ENCODE data around the gene GRID2.
"Not testable (repeated sequence)": the region's sequence is repeated elsewhere in the genome, so short reads cannot be mapped to it uniquely, and the experiment has no call there.

The GRID2 gene

DNA sequence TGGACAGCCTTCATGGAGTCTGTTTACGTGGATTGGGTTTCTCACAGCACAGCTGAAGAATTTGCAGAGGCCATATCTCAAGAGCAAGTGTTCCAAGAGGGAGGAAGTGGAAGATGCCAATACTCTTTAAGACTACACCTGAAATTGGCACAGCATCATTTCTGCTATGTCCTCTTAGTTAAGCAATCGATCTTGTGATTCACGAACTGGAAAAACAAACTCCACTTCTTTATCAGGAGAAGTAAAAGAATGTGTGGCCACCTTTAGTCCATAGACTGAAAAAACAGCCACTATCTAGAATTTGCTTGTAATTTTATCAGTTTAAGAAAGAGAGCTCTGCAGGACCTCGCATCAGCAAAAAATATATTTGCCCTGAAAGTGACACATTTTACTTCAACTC lies 1051.6 kb downstream of the GRID2 start:
- Histone ChIP-seq H3K4me3 (ENCODE audit: low read depth, low read length) (no peak overlapping the region), H3K9me3 (ENCODE audit: control insufficient read depth, low read length) (no peaks in the 10 kb centered on the region), H3K79me2 (no peaks in the 10 kb centered on the region), H3K4me2 (ENCODE audit: low read length) (no peak overlapping the region), H3K4me1 (no peaks in the 10 kb centered on the region), H3K36me3 (ENCODE audit: control insufficient read depth, insufficient read depth, low read length) (no peaks in the 10 kb centered on the region), H3K27me3 (ENCODE audit: control insufficient read depth, insufficient read depth, low read length) (no peaks in the 10 kb centered on the region), H2AFZ (no peak overlapping the region), H3K9ac (no peak overlapping the region), H3K27ac (no peak overlapping the region)
- TF ChIP-seq CTCF (IDR thresholded peaks at IDR 0.05): no peak

DNA sequence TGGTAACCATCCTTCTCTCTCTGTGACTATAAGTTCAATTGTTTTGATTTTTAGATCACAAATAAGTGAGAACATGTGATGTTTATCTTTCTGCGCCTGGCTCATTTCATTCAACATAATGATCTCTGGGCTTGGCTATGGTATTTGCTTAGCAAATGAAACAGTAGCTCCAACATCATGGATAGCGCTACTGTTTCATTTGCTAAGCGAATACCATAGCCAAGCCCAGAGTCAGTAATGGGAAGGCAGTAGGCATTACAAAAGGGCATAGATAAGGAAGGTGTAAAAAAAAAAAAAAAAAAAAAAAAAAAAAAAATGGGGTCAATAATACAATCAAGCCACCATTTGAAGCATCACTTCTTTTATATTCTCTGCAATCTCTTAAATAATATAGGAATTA lies 1055.8 kb downstream of the GRID2 start:
- H3K4me2 ChIP-seq (ENCODE audit: low read length): no peak overlapping the region
- H3K79me2 ChIP-seq: no peaks in the 10 kb centered on the region
- no peak overlapping the region for H3K9ac ChIP-seq
- no peaks in the 10 kb centered on the region for H3K4me1 ChIP-seq
- no peaks in the 10 kb centered on the region for H3K9me3 ChIP-seq (ENCODE audit: control insufficient read depth, low read length)
- TF ChIP-seq CTCF (IDR thresholded peaks at IDR 0.05): no peak
- no peak overlapping the region for H3K4me3 ChIP-seq (ENCODE audit: low read depth, low read length)
- no peaks in the 10 kb centered on the region for H3K27me3 ChIP-seq (ENCODE audit: control insufficient read depth, insufficient read depth, low read length)
- H2AFZ ChIP-seq: no peak overlapping the region
- H3K36me3 ChIP-seq (ENCODE audit: control insufficient read depth, insufficient read depth, low read length): no peaks in the 10 kb centered on the region
- H3K27ac ChIP-seq: no peak overlapping the region

DNA sequence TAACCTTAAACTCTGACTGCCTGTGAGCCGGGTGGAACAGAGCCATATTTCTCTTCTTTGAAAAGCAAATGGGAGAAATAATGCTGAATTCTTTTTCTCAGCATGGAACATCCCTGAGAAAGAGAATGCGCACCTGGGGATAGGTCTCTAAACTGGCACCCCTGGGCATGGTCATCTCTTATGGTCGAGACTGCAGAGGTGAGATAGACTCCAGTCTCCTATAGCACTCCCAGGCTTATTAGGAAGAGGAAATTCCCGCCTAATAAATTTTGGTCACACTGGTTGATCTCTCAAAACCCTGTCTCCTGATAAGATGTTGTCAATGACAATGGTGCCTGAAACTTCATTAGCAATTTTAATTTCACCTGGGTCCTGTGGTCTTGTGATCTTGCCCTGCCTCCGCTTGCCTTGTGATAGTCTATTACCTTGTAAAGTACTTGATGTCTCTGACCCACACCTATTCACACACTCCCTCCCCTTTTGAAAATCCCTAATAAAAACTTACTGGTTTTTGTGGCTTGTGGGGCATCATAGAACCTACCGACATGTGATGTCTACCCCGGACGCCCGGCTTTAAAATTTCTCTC lies 1062.5 kb downstream of the GRID2 start:
- H3K36me3 ChIP-seq (ENCODE audit: control insufficient read depth, insufficient read depth, low read length); H3K9me3 ChIP-seq (ENCODE audit: control insufficient read depth, low read length); H3K9ac ChIP-seq; H3K4me3 ChIP-seq (ENCODE audit: low read depth, low read length); H2AFZ ChIP-seq; H3K27me3 ChIP-seq (ENCODE audit: control insufficient read depth, insufficient read depth, low read length); H3K27ac ChIP-seq; H3K4me1 ChIP-seq; H3K79me2 ChIP-seq; H3K4me2 ChIP-seq (ENCODE audit: low read length): not testable (repeated sequence)

GRCh38 chr4:93368968-93369367 lies 1065.2 kb downstream of the GRID2 start:
- H3K9me3 ChIP-seq (ENCODE audit: control insufficient read depth, low read length): no peaks in the 10 kb centered on the region
- H3K4me2 ChIP-seq (ENCODE audit: low read length): no peak overlapping the region
- TF ChIP-seq CTCF (IDR thresholded peaks at IDR 0.05): no peak
- H3K36me3 ChIP-seq (ENCODE audit: control insufficient read depth, insufficient read depth, low read length): no peaks in the 10 kb centered on the region
- no peaks in the 10 kb centered on the region for H3K79me2 ChIP-seq
- no peak overlapping the region for H3K4me3 ChIP-seq (ENCODE audit: low read depth, low read length)
- H3K9ac ChIP-seq: no peak overlapping the region
- H3K27ac ChIP-seq: no peak overlapping the region
- H3K27me3 ChIP-seq (ENCODE audit: control insufficient read depth, insufficient read depth, low read length): no peaks in the 10 kb centered on the region
- no peak overlapping the region for H2AFZ ChIP-seq
- no peaks in the 10 kb centered on the region for H3K4me1 ChIP-seq

GRCh38 chr4:93370256-93370655 lies 1066.5 kb downstream of the GRID2 start:
- Histone ChIP-seq H3K9me3 (ENCODE audit: control insufficient read depth, low read length) (no peaks in the 10 kb centered on the region), H3K4me2 (ENCODE audit: low read length) (no peak overlapping the region), H3K9ac (no peak overlapping the region), H3K4me1 (no peaks in the 10 kb centered on the region), H3K27me3 (ENCODE audit: control insufficient read depth, insufficient read depth, low read length) (no peaks in the 10 kb centered on the region), H3K4me3 (ENCODE audit: low read depth, low read length) (no peak overlapping the region), H2AFZ (no peak overlapping the region), H3K79me2 (no peaks in the 10 kb centered on the region), H3K27ac (no peak overlapping the region), H3K36me3 (ENCODE audit: control insufficient read depth, insufficient read depth, low read length) (no peaks in the 10 kb centered on the region)
- no peak for TF ChIP-seq CTCF (IDR thresholded peaks at IDR 0.05)
